Measurements from ENCODE around the gene KAZN. TPM values are rescaled to one million over a fixed set of nuclear protein-coding genes. Genes with fewer than 3 reads are reported as not detected.
A peak's percentile ranks its signal among the peaks of the same experiment; 100 is the strongest.

The KAZN gene
- total and polyA plus RNA-seq, 2 of the 8 experiments (the other 6 are each of a cell fraction or from before 2014, with no cell fraction given): 3.7 to 11.8 TPM

DNA sequence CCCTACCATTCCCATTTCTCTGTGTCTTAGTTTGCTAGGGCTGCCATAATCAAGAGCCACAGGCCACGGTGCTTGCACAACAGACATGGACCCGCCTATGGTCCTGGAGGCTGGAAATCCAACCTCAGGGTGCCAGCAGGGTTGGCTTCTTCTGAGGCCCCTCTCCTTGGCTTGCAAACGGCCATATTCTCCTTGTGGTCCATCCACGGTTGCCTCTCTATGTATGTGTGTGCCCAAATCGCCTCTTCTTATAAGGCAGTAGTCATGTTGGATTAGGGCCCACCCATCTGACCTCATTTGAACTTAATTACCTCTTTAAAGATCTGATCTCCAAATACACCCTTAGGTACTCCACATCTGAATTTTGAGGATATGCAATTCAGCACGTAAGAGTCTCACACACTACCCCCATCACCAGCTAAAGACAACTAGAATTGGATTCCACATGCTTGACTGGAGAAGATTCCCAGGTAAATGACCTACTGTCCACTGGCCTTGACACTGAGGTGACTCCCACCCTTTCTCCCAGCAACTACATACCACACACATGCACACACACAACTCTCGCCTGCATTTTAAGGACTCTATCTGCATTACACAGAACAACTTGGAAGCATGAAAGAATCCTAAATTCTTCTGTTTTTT is 526.7 kb downstream of the KAZN start:
- Histone ChIP-seq H2BK12ac (ENCODE audit: low read depth, low read length) (no peak overlapping the region), H2BK5ac (ENCODE audit: low read depth, low read length) (no peak overlapping the region), H3K4ac (replicated peaks; ENCODE audit: insufficient read length, low read depth, low read length) (no peak overlapping the region), H4K91ac (replicated peaks; ENCODE audit: insufficient read length, low read length) (no peak overlapping the region), H4K20me1 (replicated peaks in 1 of 2; ENCODE audit: control insufficient read depth in 1 of 2, insufficient read depth in 2 of 2, low read length in 2 of 2) (no peaks in the 10 kb centered on the region), H3K9me3 (ENCODE audit: insufficient read depth in 2 of 2, low read depth in 1 of 2, low read length in 1 of 2) (peaks cover 0 to 3% of the 10 kb centered on the region in 2 experiments; a peak in 1 of 4 replicates), H3K4me3 (ENCODE audit: extremely low read depth in 1 of 4, insufficient read depth in 2 of 4, low read depth in 3 of 4, low read length in 4 of 4) (no peak overlapping the region), H2BK15ac (ENCODE audit: low read length) (no peak overlapping the region), H3K27ac (ENCODE audit: low read depth, low read length) (no peak overlapping the region), H3K23me2 (ENCODE audit: low read depth, low read length) (no peaks in the 10 kb centered on the region), H2AK5ac (ENCODE audit: low read depth, low read length) (no peak overlapping the region), H3K14ac (ENCODE audit: insufficient read length) (no peak overlapping the region), H4K5ac (ENCODE audit: insufficient read length, low read depth, low read length) (no peak overlapping the region), H2BK120ac (replicated peaks; ENCODE audit: low read depth, low read length) (no peak overlapping the region), H3K18ac (ENCODE audit: extremely low read depth, low read length) (no peak overlapping the region), H3K27me3 (replicated peaks in 1 of 4; ENCODE audit: control insufficient read depth in 3 of 4, extremely low read depth in 1 of 4, insufficient read depth in 3 of 4, low read length in 3 of 4) (no peaks in the 10 kb centered on the region), H2BK20ac (ENCODE audit: low read length) (0 out of 2 replicates have a peak overlapping the region, but pooled peaks have one; percentile 15), H2AFZ (ENCODE audit: low read length) (no peak overlapping the region), H3K9ac (replicated peaks in 1 of 4; ENCODE audit: extremely low read depth in 1 of 4, low read depth in 3 of 4, low read length in 3 of 4) (no peak overlapping the region), H3K36me3 (ENCODE audit: control insufficient read depth in 2 of 4, insufficient read depth in 4 of 4, low read length in 3 of 4) (no peaks in the 10 kb centered on the region), H4K8ac (ENCODE audit: extremely low read depth, insufficient read depth, low read length) (no peak overlapping the region; the same call in 1 of the 2 replicates), H3K79me1 (ENCODE audit: low read depth, low read length) (no peaks in the 10 kb centered on the region), H3K23ac (ENCODE audit: insufficient read length) (no peak overlapping the region), H3K56ac (replicated peaks; ENCODE audit: insufficient read length, low read depth, low read length) (no peak overlapping the region), H3K4me2 (ENCODE audit: insufficient read depth in 1 of 2, low read depth in 2 of 2, low read length in 2 of 2) (no peak overlapping the region), H3K79me2 (ENCODE audit: control insufficient read depth in 1 of 2, insufficient read depth in 2 of 2, low read length in 2 of 2) (no peaks in the 10 kb centered on the region), H3K4me1 (replicated peaks in 1 of 4; ENCODE audit: control insufficient read depth in 3 of 4, insufficient read depth in 4 of 4, low read length in 3 of 4) (no peaks in the 10 kb centered on the region)
- DNase-seq (ENCODE audit: low read depth in 1 of 2, low spot score in 2 of 2): no peak
- CTCF ChIA-PET (ENCODE audit: partially characterized antibody): interaction anchor here (0.6 to 4.8 kb wide), 2 partner anchors 12 to 14 kb away, joined by 3 to 24 read pairs; no protein-coding TSS in a partner anchor
- 88% methylated on average over 7 of the region's 7 CpGs; no CpG with 5 or more reads in 1 of the 2 experiments for WGBS, 2 experiments (ENCODE audit: extremely low coverage in 1 of 2, insufficient coverage in 1 of 2, insufficient read length in 1 of 2, insufficient replicate concordance in 2 of 2, low coverage in 1 of 2, low lambda C conversion rate in 2 of 2, missing lambda C conversion rate in 1 of 2)
- POLR2A ChIA-PET (ENCODE audit: partially characterized antibody): no interaction called here
- FAIRE-seq: no peak
- no peak for TF ChIP-seq SP4 (IDR thresholded peaks at IDR 0.05; ENCODE audit: low read length)
- TF ChIP-seq, protein P1, sequence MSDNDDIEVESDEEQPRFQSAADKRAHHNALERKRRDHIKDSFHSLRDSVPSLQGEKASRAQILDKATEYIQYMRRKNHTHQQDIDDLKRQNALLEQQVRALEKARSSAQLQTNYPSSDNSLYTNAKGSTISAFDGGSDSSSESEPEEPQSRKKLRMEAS (IDR thresholded peaks at IDR 0.05): no peak
- no peak for TF ChIP-seq TCF12 (IDR thresholded peaks at IDR 0.05; ENCODE audit: low read depth, low read length)
- no peak for TF ChIP-seq BRCA1 (IDR thresholded peaks at IDR 0.05; ENCODE audit: low read depth, low read length)
- no peak for TF ChIP-seq NANOG (IDR thresholded peaks at IDR 0.05; ENCODE audit: insufficient read depth, low read depth, low read length, poor library complexity, severe bottlenecking)
- TF ChIP-seq SIX5 (IDR thresholded peaks at IDR 0.05; ENCODE audit: low read depth, low read length): no peak
- TF ChIP-seq POLR2AphosphoS5 (IDR thresholded peaks at IDR 0.05; ENCODE audit: low read depth, low read length): no peak
- TF ChIP-seq MAFK (IDR thresholded peaks at IDR 0.05; ENCODE audit: low read depth, low read length): no peak
- no peak for TF ChIP-seq CBX5 (IDR thresholded peaks at IDR 0.05; ENCODE audit: low read depth, low read length)
- no peak for TF ChIP-seq TEAD4 (IDR thresholded peaks at IDR 0.05; ENCODE audit: low read depth, low read length)
- TF ChIP-seq TAF1 (IDR thresholded peaks at IDR 0.05; ENCODE audit: low read depth, low read length): no peak
- no peak for TF ChIP-seq TAF7 (optimal IDR thresholded peaks at IDR 0.05; ENCODE audit: borderline replicate concordance, low read depth, low read length)
- no peak for TF ChIP-seq BCL11A (IDR thresholded peaks at IDR 0.05; ENCODE audit: low read depth in 2 of 2, low read length in 2 of 2)
- no peak for TF ChIP-seq SP1 (IDR thresholded peaks at IDR 0.05; ENCODE audit: low read depth, low read length)
